ENCODE data around the gene FRMD8. TPM values are rescaled to one million over a fixed set of nuclear protein-coding genes. Genes with fewer than 3 reads are reported as not detected.
A peak's percentile ranks its signal among the peaks of the same experiment; 100 is the strongest.

FRMD8 gene
- total RNA-seq, 2 donors from 2014 or later = 20.0 to 46.8 TPM

DNA sequence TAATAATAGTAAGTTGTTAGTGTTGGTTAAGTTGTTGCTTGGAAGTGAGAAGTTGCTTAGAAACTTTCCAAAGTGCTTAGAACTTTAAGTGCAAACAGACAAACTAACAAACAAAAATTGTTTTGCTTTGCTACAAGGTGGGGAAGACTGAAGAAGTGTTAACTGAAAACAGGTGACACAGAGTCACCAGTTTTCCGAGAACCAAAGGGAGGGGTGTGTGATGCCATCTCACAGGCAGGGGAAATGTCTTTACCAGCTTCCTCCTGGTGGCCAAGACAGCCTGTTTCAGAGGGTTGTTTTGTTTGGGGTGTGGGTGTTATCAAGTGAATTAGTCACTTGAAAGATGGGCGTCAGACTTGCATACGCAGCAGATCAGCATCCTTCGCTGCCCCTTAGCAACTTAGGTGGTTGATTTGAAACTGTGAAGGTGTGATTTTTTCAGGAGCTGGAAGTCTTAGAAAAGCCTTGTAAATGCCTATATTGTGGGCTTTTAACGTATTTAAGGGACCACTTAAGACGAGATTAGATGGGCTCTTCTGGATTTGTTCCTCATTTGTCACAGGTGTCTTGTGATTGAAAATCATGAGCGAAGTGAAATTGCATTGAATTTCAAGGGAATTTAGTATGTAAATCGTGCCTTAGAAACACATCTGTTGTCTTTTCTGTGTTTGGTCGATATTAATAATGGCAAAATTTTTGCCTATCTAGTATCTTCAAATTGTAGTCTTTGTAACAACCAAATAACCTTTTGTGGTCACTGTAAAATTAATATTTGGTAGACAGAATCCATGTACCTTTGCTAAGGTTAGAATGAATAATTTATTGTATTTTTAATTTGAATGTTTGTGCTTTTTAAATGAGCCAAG, 38.9 kb downstream of the FRMD8 start:
- no peaks in the 10 kb centered on the region for H3K27me3 ChIP-seq
- WGBS, 2 donors = 0 to 1% methylated on average over 9 of the region's 9 CpGs
- no peaks in the 10 kb centered on the region for H3K9me3 ChIP-seq
- no peak for ATAC-seq
- DNase-seq = peak; percentile 52 to 72 (median 56)
- H3K27ac ChIP-seq = peak overlapping the region; percentile 98 to 100 (median 100)
- H3K4me1 ChIP-seq = peaks cover 47% of the 10 kb centered on the region
- H3K36me3 ChIP-seq (replicated peaks in 1 of 2; ENCODE audit: insufficient read depth in 1 of 2, low read depth in 2 of 2) = no peaks in the 10 kb centered on the region
- H3K4me3 ChIP-seq = peak overlapping the region; percentile 79 to 83
- intact Hi-C loops (cut with DNase I) = no loop called here
- TF ChIP-seq POLR2A (IDR thresholded peaks at IDR 0.05) (no peak), CTCF (IDR thresholded peaks at IDR 0.05) (peak in 1 of 7 experiments; percentile 36)

- no peaks in the 10 kb centered on the region for H3K27me3 ChIP-seq
- peak in 3 of 4 donors; percentile 42 to 60 (median 47) for DNase-seq
- intact Hi-C loops (cut with DNase I) = no loop called here
- peak overlapping the region; percentile 98 to 100 (median 100) for H3K27ac ChIP-seq
- WGBS, 2 donors = 0 to 4% methylated on average over 9 of the region's 9 CpGs
- peaks cover 48% of the 10 kb centered on the region for H3K4me1 ChIP-seq
- no peak for ATAC-seq
- H3K9me3 ChIP-seq = no peaks in the 10 kb centered on the region
- TF ChIP-seq CTCF (IDR thresholded peaks at IDR 0.05) (no peak), POLR2A (IDR thresholded peaks at IDR 0.05) (no peak)
- peak overlapping the region; percentile 79 to 83 for H3K4me3 ChIP-seq
- no peaks in the 10 kb centered on the region for H3K36me3 ChIP-seq (replicated peaks in 1 of 2; ENCODE audit: insufficient read depth in 1 of 2, low read depth in 2 of 2)
Measured at GRCh38 chr11:65425971-65426838, 39.8 kb downstream of the FRMD8 start.

- no peaks in the 10 kb centered on the region for H3K9me3 ChIP-seq
- TF ChIP-seq POLR2A (IDR thresholded peaks at IDR 0.05) = no peak
- TF ChIP-seq CTCF (IDR thresholded peaks at IDR 0.05) = peak in 1 of 7 experiments; percentile 5
- peak overlapping the region in 1 of 2 donors; percentile 7 for H3K4me3 ChIP-seq
- DNase-seq (peak; percentile 70 to 84 (median 80)), ATAC-seq (peak; percentile 8)
- WGBS, 2 donors = 6 to 12% methylated on average over 8 to 10 of the region's 10 CpGs
- peaks cover 53% of the 10 kb centered on the region for H3K4me1 ChIP-seq
- no peaks in the 10 kb centered on the region for H3K27me3 ChIP-seq
- no peaks in the 10 kb centered on the region for H3K36me3 ChIP-seq (replicated peaks in 1 of 2; ENCODE audit: insufficient read depth in 1 of 2, low read depth in 2 of 2)
- H3K27ac ChIP-seq = peak overlapping the region; percentile 98 to 100 (median 100)
- intact Hi-C loops (cut with DNase I) = no loop called here
Measured at GRCh38 chr11:65426839-65427690, 40.6 kb downstream of the FRMD8 start.

DNA sequence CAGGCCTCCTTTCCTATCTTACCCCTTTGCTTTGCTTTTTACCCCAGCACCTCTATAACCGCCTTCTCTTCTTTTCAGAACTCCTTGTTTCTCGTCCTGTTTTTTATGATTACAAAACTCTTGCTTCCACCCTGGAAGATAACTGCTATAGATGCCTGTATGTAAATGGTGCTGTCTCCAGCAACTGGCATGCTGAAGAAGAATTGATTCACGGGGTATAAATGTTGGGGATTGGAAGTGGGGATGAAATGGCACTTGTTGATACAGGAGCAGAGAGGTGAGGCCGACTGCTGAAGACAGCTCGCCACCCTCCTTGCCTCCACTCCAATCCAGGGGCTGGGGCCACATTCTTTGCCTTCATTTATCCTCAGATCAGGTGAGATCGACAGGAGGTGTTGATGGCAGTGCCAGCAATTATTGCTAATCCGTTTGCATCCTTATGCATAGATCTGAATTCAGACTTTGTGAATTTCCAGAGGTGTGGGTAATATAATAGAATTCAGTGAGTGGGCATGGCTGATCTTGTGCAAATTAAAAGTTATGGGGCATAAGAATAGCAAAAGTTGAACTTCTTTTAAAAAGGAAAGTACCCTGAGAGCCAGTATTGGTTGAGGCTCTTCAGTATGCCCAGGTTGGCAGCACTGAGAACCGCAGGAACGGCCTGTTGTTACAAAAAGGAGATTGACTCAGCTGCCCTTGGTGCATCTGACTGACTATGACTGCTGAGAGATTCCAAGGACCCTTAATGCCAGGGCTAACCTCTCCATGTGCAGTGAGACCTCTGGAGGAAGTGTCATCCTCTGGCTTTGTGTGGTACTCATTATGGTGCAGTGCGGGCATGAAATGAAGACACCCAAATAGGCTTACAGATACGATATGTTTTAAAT, 41.5 kb downstream of the FRMD8 start:
- peak overlapping the region; percentile 57 to 100 (median 99) for H3K27ac ChIP-seq
- 9 to 19% methylated on average over 11 of the region's 11 CpGs for WGBS, 2 donors
- no peaks in the 10 kb centered on the region for H3K36me3 ChIP-seq (replicated peaks in 1 of 2; ENCODE audit: insufficient read depth in 1 of 2, low read depth in 2 of 2)
- TF ChIP-seq POLR2A (IDR thresholded peaks at IDR 0.05) (no peak), CTCF (IDR thresholded peaks at IDR 0.05) (no peak)
- peak; percentile 64 to 76 (median 72) for DNase-seq
- peak; percentile 5 for ATAC-seq
- no peaks in the 10 kb centered on the region for H3K27me3 ChIP-seq
- intact Hi-C loops (cut with DNase I) = no loop called here
- peaks cover 56% of the 10 kb centered on the region for H3K4me1 ChIP-seq
- no peak overlapping the region for H3K4me3 ChIP-seq
- no peaks in the 10 kb centered on the region for H3K9me3 ChIP-seq

Data from body of pancreas (tissue), 4 donors.